ENCODE measurements around the gene MCC. TPM values are rescaled to one million over a fixed set of nuclear protein-coding genes. Genes with fewer than 3 reads are reported as not detected.
"Not testable (repeated sequence)": the region's sequence is repeated elsewhere in the genome, so short reads cannot be mapped to it uniquely, and the experiment has no call there.

The MCC gene
- total RNA-seq, 1 experiment from 2014 or later: 7.1 TPM

- Histone ChIP-seq H3K4me2 (ENCODE audit: low read length) (no peak overlapping the region), H3K4me3 (ENCODE audit: low read length) (no peak overlapping the region), H3K27ac (ENCODE audit: low read length) (no peak overlapping the region), H3K36me3 (ENCODE audit: low read depth, low read length) (no peaks in the 10 kb centered on the region), H3K4me1 (ENCODE audit: insufficient read depth, low read length) (no peaks in the 10 kb centered on the region), H3K79me2 (ENCODE audit: low read length) (no peaks in the 10 kb centered on the region), H2AFZ (ENCODE audit: low read length) (no peak overlapping the region), H3K9me2 (replicated peaks; ENCODE audit: low read length) (no peaks in the 10 kb centered on the region), H3K27me3 (ENCODE audit: low read length) (no peaks in the 10 kb centered on the region), H3K9me3 (ENCODE audit: low read length) (no peaks in the 10 kb centered on the region), H3K9ac (ENCODE audit: low read length) (no peak overlapping the region), H4K20me1 (ENCODE audit: low read length) (no peaks in the 10 kb centered on the region), H3F3A (ENCODE audit: low read length, unreplicated experiment) (no peaks in the 10 kb centered on the region)
- no TSS peak for BruUV-seq (replicated peaks)
- ATAC-seq (no peak), DNase-seq (no peak)
- intact Hi-C loops (cut with micrococcal nuclease): no loop called here
- TF ChIP-seq CTCF (conservative IDR thresholded peaks at IDR 0.05; ENCODE audit: low read depth, low read length) (no peak), EZH2phosphoT487 (IDR thresholded peaks at IDR 0.05; ENCODE audit: borderline replicate concordance, low read length) (no peak), EZH2 (IDR thresholded peaks at IDR 0.05; ENCODE audit: low read length, unreplicated experiment) (no peak)
- ChIA-PET CTCF (no interaction called here), POLR2A (ENCODE audit: unreplicated experiment) (no interaction called here)
Measured at GRCh38 chr5:113075019-113075418, 413.2 kb downstream of the MCC start.

- DNase-seq; H3K79me2 ChIP-seq (ENCODE audit: low read length); POLR2A ChIA-PET (ENCODE audit: unreplicated experiment); H4K20me1 ChIP-seq (ENCODE audit: low read length); intact Hi-C loops (cut with micrococcal nuclease); H3K4me1 ChIP-seq (ENCODE audit: insufficient read depth, low read length); H3K27ac ChIP-seq (ENCODE audit: low read length); H3K9me2 ChIP-seq (replicated peaks; ENCODE audit: low read length); H3K4me2 ChIP-seq (ENCODE audit: low read length); H3F3A ChIP-seq (ENCODE audit: low read length, unreplicated experiment); ATAC-seq; H3K9me3 ChIP-seq (ENCODE audit: low read length); H3K4me3 ChIP-seq (ENCODE audit: low read length); H2AFZ ChIP-seq (ENCODE audit: low read length); H3K9ac ChIP-seq (ENCODE audit: low read length); CTCF ChIA-PET; H3K36me3 ChIP-seq (ENCODE audit: low read depth, low read length); BruUV-seq (replicated peaks); H3K27me3 ChIP-seq (ENCODE audit: low read length): not testable (repeated sequence)
Measured at GRCh38 chr5:113073629-113074034, 414.6 kb downstream of the MCC start.

- Histone ChIP-seq H2AFZ (ENCODE audit: low read length) (no peak overlapping the region), H3K27ac (ENCODE audit: low read length) (no peak overlapping the region), H3K79me2 (ENCODE audit: low read length) (no peaks in the 10 kb centered on the region), H4K20me1 (ENCODE audit: low read length) (no peaks in the 10 kb centered on the region), H3K4me3 (ENCODE audit: low read length) (no peak overlapping the region), H3K36me3 (ENCODE audit: low read depth, low read length) (no peaks in the 10 kb centered on the region), H3K9ac (ENCODE audit: low read length) (no peak overlapping the region), H3F3A (ENCODE audit: low read length, unreplicated experiment) (no peaks in the 10 kb centered on the region), H3K27me3 (ENCODE audit: low read length) (no peaks in the 10 kb centered on the region), H3K4me1 (ENCODE audit: insufficient read depth, low read length) (no peaks in the 10 kb centered on the region), H3K9me3 (ENCODE audit: low read length) (no peaks in the 10 kb centered on the region), H3K4me2 (ENCODE audit: low read length) (no peak overlapping the region), H3K9me2 (replicated peaks; ENCODE audit: low read length) (no peaks in the 10 kb centered on the region)
- intact Hi-C loops (cut with micrococcal nuclease): no loop called here
- ATAC-seq: no peak
- no TSS peak for BruUV-seq (replicated peaks)
- POLR2A ChIA-PET (ENCODE audit: unreplicated experiment): no interaction called here
- TF ChIP-seq EZH2 (IDR thresholded peaks at IDR 0.05; ENCODE audit: low read length, unreplicated experiment) (no peak), EZH2phosphoT487 (IDR thresholded peaks at IDR 0.05; ENCODE audit: borderline replicate concordance, low read length) (no peak), CTCF (conservative IDR thresholded peaks at IDR 0.05; ENCODE audit: low read depth, low read length) (no peak)
- no peak for DNase-seq
- CTCF ChIA-PET: no interaction called here
Measured at GRCh38 chr5:113071401-113071800, 416.9 kb downstream of the MCC start.

Data from PC-3 (cell line).